Caco-2 (cell line): ENCODE measurements around the gene LCNL1. TPM values are rescaled to one million over a fixed set of nuclear protein-coding genes. Genes with fewer than 3 reads are reported as not detected.

Source experiments
- BruUV-seq: library from RNA; stranded (reverse); fragments of 400-500 nt; replicated peaks from 2 replicates; lab custom pipeline; 2021; lab: Mats Ljungman, UMichigan
- CTCF ChIA-PET: fragments of 300-600 bp; sonication (Branson Sonifier 250); formaldehyde crosslinking; loops from one replicate; lab custom pipeline; 2022; ENCODE audit warnings: antibody characterized with exemption; lab: Charles Lee
- POLR2A ChIA-PET: fragments of 300-600 bp; sonication (Branson Sonifier 250); formaldehyde crosslinking; loops from one replicate; lab custom pipeline; 2022; ENCODE audit warnings: antibody characterized with exemption; lab: Charles Lee
- DNase-seq, 2 experiments: peaks; one replicate each; pipeline versions ENCODE4 v3.0.0 to v3.0.0-alpha.2; 2020 to 2022
- H3K27me3 ChIP-seq: replicated peaks from 2 replicates; pipeline ENCODE4 v1.6.0; 2011; ENCODE audit warnings: low read length; ENCODE audit not compliant: control insufficient read depth, insufficient read depth
- H3K36me3 ChIP-seq: 2 replicates; pipeline ENCODE4 v1.5.1; 2011; ENCODE audit warnings: low read length; ENCODE audit not compliant: control insufficient read depth, insufficient read depth
- H3K4me1 ChIP-seq: fragments of 250-450 bp; sonication (Bioruptor Pico); 2 replicates; pipeline ENCODE4 v1.5.1; 2020; ENCODE audit warnings: mild to moderate bottlenecking
- H3K4me3 ChIP-seq: 2 replicates; pipeline ENCODE4 v1.5.1; 2011; ENCODE audit warnings: low read depth, mild to moderate bottlenecking, control low read depth, low read length
- H3K9me3 ChIP-seq: fragments of 250-450 bp; sonication (Bioruptor Pico); 2 replicates; pipeline ENCODE4 v1.5.1; 2020; ENCODE audit warnings: mild to moderate bottlenecking, moderate library complexity
- H3K27ac Mint-ChIP-seq: one replicate; pipeline ENCODE4 v1.8.0; 2022; ENCODE audit warnings: mixed read lengths; ENCODE audit not compliant: unreplicated experiment
- H3K27me3 Mint-ChIP-seq: one replicate; pipeline ENCODE4 v1.8.0; 2022; ENCODE audit warnings: mixed read lengths; ENCODE audit not compliant: insufficient read depth, unreplicated experiment
- H3K36me3 Mint-ChIP-seq: one replicate; pipeline ENCODE4 v1.8.0; 2022; ENCODE audit warnings: mild to moderate bottlenecking, mixed read lengths; ENCODE audit not compliant: insufficient read depth, unreplicated experiment
- H3K4me1 Mint-ChIP-seq: one replicate; pipeline ENCODE4 v1.8.0; 2022; ENCODE audit warnings: low read depth, mixed read lengths; ENCODE audit not compliant: unreplicated experiment
- H3K4me3 Mint-ChIP-seq: one replicate; pipeline ENCODE4 v1.8.0; 2022; ENCODE audit warnings: mild to moderate bottlenecking, moderate library complexity, mixed read lengths; ENCODE audit not compliant: unreplicated experiment
- H3K9me3 Mint-ChIP-seq: one replicate; pipeline ENCODE4 v1.8.0; 2022; ENCODE audit warnings: mixed read lengths; ENCODE audit not compliant: unreplicated experiment
- CTCF ChIP-seq, 2 experiments: fragments of 200-600 bp in 1 of 2; IDR thresholded peaks; 1 replicate in 1 of 2; 2 replicates in 1 of 2; pipeline versions ENCODE4 v1.5.1 to v1.8.0; 2011 to 2022; ENCODE audit warnings: antibody characterized with exemption in 1 of 2, control low read depth in 1 of 2, inconsistent platforms in 1 of 2, low read depth in 1 of 2, low read length in 1 of 2, mild to moderate bottlenecking in 1 of 2, moderate library complexity in 1 of 2; ENCODE audit not compliant: insufficient read depth in 1 of 2, severe bottlenecking in 1 of 2, unreplicated experiment in 1 of 2
- intact Hi-C: fragments of 100-400 bp; cut with micrococcal nuclease; formaldehyde crosslinking; loops from one replicate; pipeline ENCODE4 v1.10.0; 2022; ENCODE audit not compliant: unreplicated experiment
- total RNA-seq: library from RNA; stranded (reverse); gene quantifications from 2 replicates; pipeline ENCODE4 v1.2.3, GENCODE V29; 2022

LCNL1 gene
- total RNA-seq, 1 experiment from 2014 or later: not detected

- H3K4me1 Mint-ChIP-seq: no peaks in the 10 kb centered on the region
- Histone ChIP-seq H3K27me3 (no peaks in the 10 kb centered on the region), H3K4me1 (peaks cover 34% of the 10 kb centered on the region), H3K4me3 (peak overlapping the region; percentile 60), H3K9me3 (no peaks in the 10 kb centered on the region), H3K36me3 (no peaks in the 10 kb centered on the region; the same call in 1 of the 2 replicates)
- H3K27me3 Mint-ChIP-seq: no peaks in the 10 kb centered on the region
- intact Hi-C loops: no loop called here
- POLR2A ChIA-PET: no interaction called here
- peaks cover 12% of the 10 kb centered on the region for H3K36me3 Mint-ChIP-seq
- peak overlapping the region; percentile 76 for H3K4me3 Mint-ChIP-seq
- peak overlapping the region; percentile 94 for H3K27ac Mint-ChIP-seq
- BruUV-seq: no TSS peak
- H3K9me3 Mint-ChIP-seq: no peaks in the 10 kb centered on the region
- CTCF ChIA-PET: interaction anchor here (0.6 to 1.2 kb wide), 2 partner anchors 23 to 78 kb away, joined by 3 to 5 read pairs; no protein-coding TSS in a partner anchor
- no peak for DNase-seq
- TF ChIP-seq CTCF (IDR thresholded peaks at IDR 0.05; ENCODE audit: insufficient read depth in 1 of 2, low read depth in 1 of 2, low read length in 1 of 2, severe bottlenecking in 1 of 2, unreplicated experiment in 1 of 2): no peak
Measured at GRCh38 chr9:136950656-136951276, 32.0 kb upstream of the LCNL1 start.

- ChIA-PET CTCF (interaction anchor here (0.6 to 1.2 kb wide), 2 partner anchors 22 to 77 kb away, joined by 3 to 5 read pairs; no protein-coding TSS in a partner anchor), POLR2A (no interaction called here)
- no peak for DNase-seq
- no TSS peak for BruUV-seq
- Histone ChIP-seq H3K4me3 (no peak within 1 kb of the TSS), H3K9me3 (no peaks in the 10 kb centered on the region), H3K4me1 (peaks cover 27% of the 10 kb centered on the region), H3K27me3 (no peaks in the 10 kb centered on the region), H3K36me3 (no peaks in the 10 kb centered on the region; the same call in 1 of the 2 replicates)
- H3K27ac Mint-ChIP-seq: no peak within 1 kb of the TSS
- intact Hi-C loops: no loop called here
- H3K9me3 Mint-ChIP-seq: peaks cover 7% of the 10 kb centered on the region
- H3K27me3 Mint-ChIP-seq: no peaks in the 10 kb centered on the region
- no peak within 1 kb of the TSS for H3K4me3 Mint-ChIP-seq
- no peaks in the 10 kb centered on the region for H3K4me1 Mint-ChIP-seq
- no peak for TF ChIP-seq CTCF (IDR thresholded peaks at IDR 0.05; ENCODE audit: insufficient read depth in 1 of 2, low read depth in 1 of 2, low read length in 1 of 2, severe bottlenecking in 1 of 2, unreplicated experiment in 1 of 2)
- peaks cover 12% of the 10 kb centered on the region for H3K36me3 Mint-ChIP-seq
Measured at GRCh38 chr9:136951541-136952320, 31.1 kb upstream of the LCNL1 start, which contains the start of gene LCN12. Gene LCN12 (plus strand): TSS chr9:136952273. CDS start chr9:136952328, 55 bp downstream.

- intact Hi-C loops: no loop called here
- ChIA-PET CTCF (no interaction called here), POLR2A (no interaction called here)
Measured at GRCh38 chr9:136952321-136952850, 30.4 kb upstream of the LCNL1 start.

More at GRCh38 chr9:136952321-136952850, 30.4 kb upstream of the LCNL1 start:
- Histone ChIP-seq H3K36me3 (no peaks in the 10 kb centered on the region; the same call in 1 of the 2 replicates), H3K9me3 (no peaks in the 10 kb centered on the region), H3K27me3 (no peaks in the 10 kb centered on the region), H3K4me3 (no peak overlapping the region), H3K4me1 (peaks cover 27% of the 10 kb centered on the region)
- no peak for TF ChIP-seq CTCF (IDR thresholded peaks at IDR 0.05; ENCODE audit: insufficient read depth in 1 of 2, low read depth in 1 of 2, low read length in 1 of 2, severe bottlenecking in 1 of 2, unreplicated experiment in 1 of 2)
- Mint-ChIP-seq H3K36me3 (peaks cover 12% of the 10 kb centered on the region), H3K27me3 (no peaks in the 10 kb centered on the region), H3K4me1 (no peaks in the 10 kb centered on the region), H3K27ac (no peak overlapping the region), H3K9me3 (peaks cover 12% of the 10 kb centered on the region), H3K4me3 (no peak overlapping the region)
- no peak for DNase-seq
- BruUV-seq: no TSS peak
